GM12878 (cell line): ENCODE results near the gene TNIP2. TPM values are rescaled to one million over a fixed set of nuclear protein-coding genes. Genes with fewer than 3 reads are reported as not detected.

Experiments used
- BMI1 ChIP-seq: fragments of 450-650 bp; IDR thresholded peaks from 2 replicates; pipeline ENCODE4 v1.6.1; 2016; ENCODE audit warnings: mild to moderate bottlenecking, moderate library complexity, borderline replicate concordance
- CUX1 ChIP-seq: IDR thresholded peaks from 2 replicates; pipeline ENCODE4 v1.6.1; 2012; ENCODE audit warnings: improper control_type of control experiment, low read depth, low read length; ENCODE audit not compliant: insufficient replicate concordance
- HDAC2 ChIP-seq: fragments of 200-600 bp; sonication (generic); IDR thresholded peaks from 2 replicates; pipeline ENCODE4 v1.6.1; 2017
- IRF5 ChIP-seq: fragments of 450-650 bp; IDR thresholded peaks from 2 replicates; pipeline ENCODE4 v1.6.1; 2017; ENCODE audit warnings: borderline replicate concordance
- MEF2A ChIP-seq: IDR thresholded peaks from 2 replicates; pipeline ENCODE4 v1.6.1; 2011; ENCODE audit warnings: low read depth, mild to moderate bottlenecking, low read length, moderate library complexity; ENCODE audit not compliant: insufficient read depth
- MEF2B ChIP-seq: fragments of 450-650 bp; IDR thresholded peaks from 2 replicates; pipeline ENCODE4 v1.6.1; 2018; ENCODE audit warnings: mild to moderate bottlenecking, moderate library complexity; ENCODE audit not compliant: partially characterized antibody, poor library complexity, severe bottlenecking
- NFIC ChIP-seq: IDR thresholded peaks from 2 replicates; pipeline ENCODE4 v1.6.1; 2012; ENCODE audit warnings: low read depth, mild to moderate bottlenecking, inconsistent platforms, low read length, moderate library complexity
- NFYB ChIP-seq: IDR thresholded peaks from 2 replicates; pipeline ENCODE4 v1.6.1; 2011; ENCODE audit warnings: low read depth, mild to moderate bottlenecking, low read length, improper control_type of control experiment, moderate library complexity; ENCODE audit not compliant: insufficient read depth
- NRF1 ChIP-seq: conservative IDR thresholded peaks from 2 replicates; pipeline ENCODE4 v1.6.1; 2011; ENCODE audit warnings: mild to moderate bottlenecking, low read depth, low read length, improper control_type of control experiment
- PKNOX1 ChIP-seq: fragments of 450-650 bp; IDR thresholded peaks from 2 replicates; pipeline ENCODE4 v1.6.1; 2016; ENCODE audit warnings: mild to moderate bottlenecking
- RB1 ChIP-seq: fragments of 450-650 bp; formaldehyde crosslinking; IDR thresholded peaks from 2 replicates; pipeline ENCODE4 v1.6.1; 2017; ENCODE audit warnings: mild to moderate bottlenecking, borderline replicate concordance
- REST ChIP-seq: IDR thresholded peaks from 2 replicates; pipeline ENCODE4 v1.6.1; 2012; ENCODE audit warnings: mild to moderate bottlenecking, low read depth, low read length
- SRF ChIP-seq, 2 experiments: IDR thresholded peaks; 2 replicates each; pipeline ENCODE4 v1.6.1; 2011; ENCODE audit warnings: low read depth in 2 of 2, low read length in 2 of 2, mild to moderate bottlenecking in 1 of 2, moderate library complexity in 1 of 2
- ZBTB4 ChIP-seq: fragments of 450-650 bp; formaldehyde crosslinking; IDR thresholded peaks from 2 replicates; pipeline ENCODE4 v1.4.0; 2022; ENCODE audit warnings: mild to moderate bottlenecking, moderate library complexity
- ZZZ3 ChIP-seq: IDR thresholded peaks from 2 replicates; pipeline ENCODE4 v1.6.1; 2011; ENCODE audit warnings: low read depth; ENCODE audit not compliant: control insufficient read depth, insufficient read length
- polyA plus RNA-seq, 11 experiments: library from polyadenylated mRNA; depleted of rRNA in 4 of 11; unstranded in 6 of 11; stranded (reverse) in 5 of 11; fragments of >200 nt; fragmentation: Nextera tagmentation in 4 of 11; fragmentation: Illumina TruSeq in 1 of 11; extraction: Ambion mirVana in 4 of 11; extraction: Trizol in 1 of 11; gene quantifications; 1 replicate in 1 of 11; 2 replicates in 10 of 11; pipeline versions ENCODE4 v1.2.1 to v1.2.3, GENCODE V29; 2011 to 2016; ENCODE audit warnings: inconsistent platforms in 2 of 11, missing spikeins in 2 of 11, low read depth in 1 of 11
- total RNA-seq, 4 experiments: library from RNA; depleted of rRNA in 3 of 4; stranded (reverse); fragments of >200 nt in 3 of 4; fragmentation: Illumina TruSeq in 1 of 4; extraction: Trizol in 1 of 4; gene quantifications; 2 replicates each; pipeline versions ENCODE4 v1.2.1 to v1.2.3, GENCODE V29; 2013 to 2021

Gene TNIP2
- total and polyA plus RNA-seq, 10 of the 15 experiments (the other 5 are each of a cell fraction or from before 2014, with no cell fraction given) = 1.4 to 64.9 (median 45.5) TPM

- 0 out of 2 replicates have a peak, but pooled peaks have one; percentile 20 for TF ChIP-seq ZBTB4 (CRISPR knock-in tag)
- TF ChIP-seq NRF1 = no peak
- TF ChIP-seq PKNOX1 = no peak
- TF ChIP-seq SRF (IDR thresholded peaks at IDR 0.05; ENCODE audit: low read depth in 2 of 2, low read length in 2 of 2) = no peak
- no peak for TF ChIP-seq REST
- peak; percentile 46 for TF ChIP-seq CUX1
- no peak for TF ChIP-seq NFIC
- no peak for TF ChIP-seq BMI1
- no peak for TF ChIP-seq IRF5
- TF ChIP-seq MEF2A = no peak
- TF ChIP-seq MEF2B = peak; percentile 97
- no peak for TF ChIP-seq ZZZ3
- no peak for TF ChIP-seq NFYB
- TF ChIP-seq RB1 = peak; percentile 52; the same call in 1 of the 2 replicates
- no peak for TF ChIP-seq HDAC2
These were observed 30.7 kb upstream of the TNIP2 start (continued) for GRCh38 chr4:2786794-2787229.
